T-helper 22 cell (primary cell): ENCODE measurements around the gene UHRF1.
A peak's percentile ranks its signal among the peaks of the same experiment; 100 is the strongest.
"Not testable (repeated sequence)": the region's sequence is repeated elsewhere in the genome, so short reads cannot be mapped to it uniquely, and the experiment has no call there.

Experiments used
- DNase-seq: peaks from one replicate; pipeline ENCODE4 v3.0.0-alpha.2; 2020; ENCODE audit warnings: low read depth

The UHRF1 gene

DNA sequence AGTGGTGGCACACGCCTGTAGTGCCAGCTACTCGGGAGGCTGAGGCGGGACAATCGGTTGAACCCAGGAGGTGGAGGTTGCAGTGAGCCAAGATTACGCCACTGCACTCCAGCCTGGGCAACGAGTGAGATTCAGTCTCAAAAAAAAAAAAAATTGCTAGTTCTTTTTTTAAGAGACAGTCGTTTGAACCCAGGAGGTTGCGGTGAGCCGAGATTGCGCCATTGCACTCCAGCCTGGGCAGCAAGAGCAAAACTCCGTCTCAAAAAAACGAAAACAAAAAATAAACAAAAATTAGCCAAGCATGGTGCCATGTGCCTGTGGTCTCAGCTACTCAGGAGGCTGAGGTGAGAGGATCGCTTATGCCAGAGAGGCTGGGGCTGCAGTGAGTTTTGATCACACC lies 8.4 kb upstream of the UHRF1 start:
- not testable (repeated sequence) for DNase-seq

DNA sequence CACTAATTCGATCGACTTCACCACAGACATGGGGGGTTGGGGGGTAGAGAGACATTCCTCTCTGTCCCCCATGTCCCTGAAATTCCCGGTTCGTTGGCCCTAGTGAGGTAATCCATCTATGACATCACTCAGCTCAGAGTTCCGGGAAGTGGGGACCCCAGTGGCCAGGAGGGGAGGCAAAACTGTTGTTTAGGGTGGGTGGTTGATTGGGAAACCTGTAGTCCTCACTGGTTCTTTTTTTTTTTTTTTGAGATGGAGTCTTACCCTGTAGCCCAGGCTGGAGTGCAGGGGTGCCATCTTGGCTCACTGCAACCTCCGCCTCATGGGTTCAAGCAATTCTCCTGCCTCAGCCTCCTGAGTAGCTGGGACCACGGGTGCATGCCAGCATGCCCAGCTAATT lies 6.5 kb upstream of the UHRF1 start, which contains the start of gene ARRDC5:
ARRDC5 (minus strand) TSS at position 101 of the 400 bp plus-strand sequence; CDS start at position 30, 71 bp downstream.
- no peak for DNase-seq

DNA sequence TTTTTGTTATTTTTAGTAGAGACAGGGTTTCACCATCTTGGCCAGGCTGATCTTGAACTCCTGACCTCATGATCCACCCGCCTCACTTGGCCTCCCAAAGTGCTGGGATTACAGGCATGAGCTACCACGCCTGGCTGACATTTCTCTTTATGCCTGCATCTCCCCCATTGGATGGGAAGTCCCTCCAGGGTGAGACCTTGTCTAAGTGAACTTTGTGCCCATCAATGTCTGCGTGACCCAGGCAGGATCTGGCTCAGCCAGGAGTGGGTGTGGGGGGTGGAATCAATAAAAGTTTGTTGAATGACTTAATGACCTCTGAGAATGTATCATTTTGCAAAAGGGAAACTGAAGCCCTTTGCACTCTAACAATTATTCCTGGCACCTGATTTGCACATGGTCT lies 4.8 kb upstream of the UHRF1 start:
- no peak for DNase-seq

DNA sequence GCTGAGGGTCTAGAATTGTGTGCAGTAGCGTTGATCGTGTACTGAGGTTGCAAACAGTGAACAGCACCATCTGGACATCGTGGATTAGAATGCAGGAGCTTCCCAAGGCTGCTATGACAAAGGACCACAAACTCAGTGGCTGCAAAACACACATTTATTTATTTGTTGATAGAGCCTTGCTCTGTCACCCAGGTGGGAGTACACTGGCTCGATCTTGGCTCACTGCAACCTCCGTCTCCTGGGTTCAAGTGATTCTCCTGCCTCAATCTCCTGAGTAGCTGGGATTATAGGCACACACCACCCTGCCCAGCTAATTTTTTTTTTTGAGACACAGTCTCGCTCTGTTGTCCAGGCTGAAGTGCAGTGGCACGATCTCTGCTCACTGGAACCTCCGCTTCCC lies 2.3 kb upstream of the UHRF1 start:
- no peak for DNase-seq

DNA sequence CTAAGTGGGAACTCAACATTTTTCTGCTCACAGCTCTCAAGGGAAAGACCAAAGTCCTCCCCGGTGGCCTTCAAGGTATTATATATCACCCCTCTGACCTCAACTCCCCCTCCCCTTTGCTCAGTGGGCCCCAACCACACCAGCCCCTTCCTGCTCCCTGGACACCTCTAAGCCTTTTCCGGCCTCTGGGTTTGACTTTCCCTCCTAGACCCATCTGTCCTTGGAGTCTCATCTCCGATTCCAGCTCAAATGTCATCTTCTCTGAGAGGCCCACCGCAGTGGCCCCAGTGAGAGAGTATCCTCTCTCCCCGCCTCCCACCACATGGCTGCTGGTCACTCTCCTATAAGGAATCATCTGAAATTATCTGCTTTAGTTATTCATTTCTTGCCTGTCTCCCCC lies 941 bp upstream of the UHRF1 start:
- DNase-seq: no peak

DNA sequence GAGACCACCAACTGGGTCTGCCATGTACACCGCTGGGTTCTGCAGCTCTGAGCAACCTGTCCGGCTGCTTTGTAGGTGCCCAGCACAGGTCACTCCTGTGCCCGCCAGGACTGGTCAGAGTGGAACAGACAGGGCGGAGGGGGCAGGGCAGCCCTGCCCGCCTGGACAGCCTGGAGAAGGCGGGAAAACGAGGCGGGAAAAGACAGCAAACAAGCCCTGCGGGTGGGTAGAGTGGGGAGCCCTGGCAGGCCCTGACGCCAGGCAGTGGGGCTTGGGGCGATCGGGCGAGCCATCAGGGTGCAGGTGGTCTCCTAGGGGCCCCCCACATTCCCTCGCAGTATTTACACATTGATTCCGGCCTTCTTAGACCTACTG lies 533 bp upstream of the UHRF1 start:
- DNase-seq: no peak

DNA sequence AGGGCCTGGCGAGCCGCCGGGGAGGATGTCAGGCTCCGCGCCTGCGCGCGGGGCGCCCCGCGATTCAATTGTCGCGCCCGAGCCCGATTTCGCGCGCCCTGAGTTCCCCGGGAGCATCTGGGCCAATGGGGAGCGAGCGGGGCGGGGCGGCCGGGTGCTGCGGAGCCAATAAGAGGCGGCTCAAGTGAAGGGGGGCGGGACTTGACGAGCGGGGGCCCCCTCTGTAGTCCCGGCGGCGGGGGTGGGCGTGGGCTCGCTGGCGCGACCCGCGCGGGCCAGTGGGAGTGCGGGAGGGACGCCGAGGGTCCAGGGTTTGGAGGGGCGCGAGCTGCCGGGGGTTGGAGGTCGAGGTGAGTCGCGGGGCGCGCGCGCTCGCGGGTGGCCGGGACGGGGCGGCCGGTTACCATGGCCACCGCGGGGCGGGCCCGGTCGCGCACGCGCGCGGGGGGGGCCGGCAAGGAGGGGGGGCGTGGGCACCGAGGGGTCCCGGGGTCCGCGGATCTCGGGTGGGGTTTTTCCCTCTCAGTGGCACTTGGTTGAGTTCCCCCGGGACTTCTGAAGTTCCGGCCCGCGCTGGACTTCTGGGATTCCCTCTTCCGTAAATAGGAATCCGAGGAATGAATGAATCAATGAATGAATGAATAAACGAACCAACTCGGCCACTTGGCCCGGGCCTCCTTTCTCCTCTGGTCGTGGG lies 744 bp downstream of the UHRF1 start:
- DNase-seq: peak; percentile 91

DNA sequence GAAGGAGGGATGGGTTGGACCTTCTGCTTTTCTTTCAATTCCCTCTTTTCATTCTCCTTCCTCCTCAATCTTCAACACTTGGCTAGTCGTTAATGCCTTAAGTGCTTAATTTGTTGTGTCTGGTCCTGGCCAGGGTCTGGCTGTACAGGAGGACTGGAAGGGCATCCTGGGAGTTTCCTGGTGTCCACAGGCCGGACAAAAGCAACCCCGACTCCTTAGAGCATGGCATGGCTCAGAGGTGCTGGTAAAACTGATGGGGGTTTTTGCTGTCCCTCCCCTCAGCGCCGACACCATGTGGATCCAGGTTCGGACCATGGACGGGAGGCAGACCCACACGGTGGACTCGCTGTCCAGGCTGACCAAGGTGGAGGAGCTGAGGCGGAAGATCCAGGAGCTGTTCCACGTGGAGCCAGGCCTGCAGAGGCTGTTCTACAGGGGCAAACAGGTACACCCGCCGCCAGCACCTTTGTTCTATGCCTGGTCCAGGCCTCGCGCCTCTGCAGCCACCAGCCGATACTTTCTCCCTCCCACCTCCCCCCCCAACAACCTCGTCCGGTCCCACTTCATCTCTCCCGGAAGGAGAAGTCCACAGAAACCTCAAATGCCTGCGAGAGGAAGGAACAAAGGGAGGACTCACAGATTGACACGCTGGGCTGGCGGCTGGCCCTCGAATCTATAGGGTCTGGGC lies 1.4 kb downstream of the UHRF1 start:
- DNase-seq: no peak

DNA sequence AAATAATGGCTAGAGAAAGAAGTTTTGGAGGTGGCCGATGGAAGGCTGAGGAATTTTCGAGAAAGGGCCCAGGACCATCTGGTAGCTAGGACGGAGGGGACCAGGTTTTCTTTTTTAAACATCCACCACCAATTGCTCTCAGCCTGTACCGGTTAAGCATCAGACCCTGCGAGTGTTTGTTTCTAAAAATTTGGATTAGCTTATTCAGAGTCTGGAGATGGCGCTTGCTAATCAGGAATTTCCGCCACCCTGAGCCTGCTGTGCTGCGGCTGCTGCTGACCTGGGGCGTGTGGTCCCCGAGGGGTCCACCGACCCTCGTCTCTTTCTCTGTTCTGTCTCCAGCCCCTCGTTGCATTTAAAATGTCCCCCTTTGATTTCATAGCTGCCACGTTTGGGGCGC lies 2.0 kb downstream of the UHRF1 start:
- no peak for DNase-seq

DNA sequence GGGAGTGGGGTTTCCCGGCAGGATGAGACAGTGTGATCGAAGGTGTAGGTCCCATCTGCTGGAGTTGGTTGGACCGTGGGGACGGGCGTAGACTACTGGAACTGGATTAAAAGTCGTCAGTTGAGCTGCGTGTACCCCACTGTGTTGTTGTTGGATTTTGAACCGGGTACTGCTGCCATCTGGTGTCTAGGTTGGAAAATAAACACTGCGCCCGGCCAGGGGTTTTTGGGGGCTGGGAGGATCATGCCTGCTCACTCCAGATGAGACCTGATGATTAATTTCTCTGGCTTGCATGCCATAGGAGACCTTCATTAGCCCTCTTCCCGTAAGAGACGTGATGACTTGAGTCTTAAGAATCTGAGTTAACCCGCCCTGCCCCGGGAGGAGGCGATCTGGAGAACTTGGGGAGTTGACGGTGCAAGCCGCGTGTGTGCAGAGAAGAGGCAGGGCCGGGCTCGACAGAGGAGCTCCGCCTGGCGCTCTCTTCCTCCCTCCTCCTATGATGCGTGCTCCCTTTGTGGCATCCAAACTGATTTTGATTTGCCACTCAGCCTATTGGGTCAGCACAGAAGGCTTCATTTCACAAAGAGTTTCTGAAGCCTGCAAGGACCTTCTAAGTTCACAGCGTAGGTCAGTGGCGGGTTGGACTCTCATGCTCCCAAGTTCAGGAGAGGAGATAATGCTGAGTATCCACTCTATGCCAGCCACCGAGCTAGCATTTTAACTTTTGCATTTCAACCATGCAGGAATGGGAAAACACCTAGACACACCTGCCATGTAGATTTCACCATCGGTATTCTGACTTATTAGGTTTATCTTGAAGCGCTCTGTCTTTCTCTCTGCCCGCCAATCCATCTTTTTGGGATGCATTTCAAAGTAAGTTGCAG lies 2.7 kb downstream of the UHRF1 start:
- DNase-seq: peak; percentile 39

DNA sequence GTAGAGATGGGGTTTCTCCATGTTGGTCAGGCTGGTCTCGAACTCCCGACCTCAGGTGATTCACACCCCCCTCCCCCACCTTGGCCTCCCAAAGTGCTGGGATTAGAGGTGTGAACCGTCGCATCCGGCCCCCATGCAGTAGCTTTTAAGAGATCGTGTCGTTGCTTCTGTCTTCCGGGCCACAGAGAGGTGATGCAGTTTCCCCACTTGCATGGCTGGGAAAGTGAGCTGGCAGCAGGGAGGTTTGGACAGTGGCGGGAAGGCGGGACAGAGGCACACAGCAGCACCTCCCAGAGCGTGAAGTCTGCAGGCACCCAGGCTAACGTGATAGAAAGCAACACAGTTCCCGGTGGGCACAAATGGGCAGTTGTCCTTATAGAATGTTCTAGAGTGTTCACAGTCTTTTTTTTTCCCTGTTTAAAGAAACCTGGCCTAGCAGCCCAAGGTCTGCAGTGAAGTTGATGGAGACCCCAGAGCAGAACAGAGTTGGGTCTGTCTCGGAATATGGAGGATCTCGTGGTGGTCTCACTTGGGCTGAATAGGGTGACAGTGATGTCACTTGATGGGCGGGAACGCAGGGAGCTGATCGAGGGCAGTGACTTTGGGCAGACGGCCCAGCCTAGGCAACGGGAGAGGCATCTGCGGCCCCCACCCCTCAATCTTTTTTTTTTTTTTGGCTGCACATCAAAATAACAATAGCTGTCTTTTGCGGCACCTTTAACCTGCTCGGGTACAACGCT lies 4.9 kb downstream of the UHRF1 start:
- DNase-seq: no peak

DNA sequence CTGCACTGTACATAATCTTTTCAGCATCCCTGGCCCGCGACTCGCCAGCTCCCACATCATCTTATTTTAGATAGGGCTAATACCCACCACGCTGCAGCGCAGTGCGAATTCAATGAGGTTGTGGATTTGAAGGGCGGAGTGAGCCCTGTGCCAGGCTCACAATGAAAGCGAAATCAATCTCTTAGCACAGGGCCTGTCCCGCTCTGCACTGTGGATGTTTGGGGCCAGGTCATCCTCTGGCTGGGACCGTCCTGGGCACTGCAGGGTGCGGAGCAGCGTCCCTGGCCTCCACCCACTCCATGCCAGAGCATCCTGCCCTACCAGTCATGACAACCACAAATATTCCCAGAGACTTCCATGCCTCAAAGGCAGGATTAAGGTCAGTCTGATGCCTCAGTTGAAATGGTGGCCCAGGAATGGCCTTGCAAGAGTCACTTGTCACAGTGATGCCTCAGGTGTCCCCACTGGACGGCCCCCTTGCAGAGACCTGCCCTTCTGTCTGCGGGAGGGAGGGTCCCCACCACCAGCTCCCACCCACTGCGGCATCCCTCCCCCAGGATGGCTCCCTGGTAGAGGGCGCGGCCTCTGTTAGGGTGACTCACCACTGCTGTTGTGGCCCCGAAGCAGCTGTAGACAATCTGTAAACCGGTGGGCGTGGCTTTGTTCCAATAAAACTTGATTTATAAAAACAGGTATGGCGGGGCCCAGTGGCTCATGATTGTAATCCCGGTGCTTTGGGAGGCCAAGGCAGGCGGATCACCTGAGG lies 5.6 kb downstream of the UHRF1 start:
- peak; percentile 67 for DNase-seq

DNA sequence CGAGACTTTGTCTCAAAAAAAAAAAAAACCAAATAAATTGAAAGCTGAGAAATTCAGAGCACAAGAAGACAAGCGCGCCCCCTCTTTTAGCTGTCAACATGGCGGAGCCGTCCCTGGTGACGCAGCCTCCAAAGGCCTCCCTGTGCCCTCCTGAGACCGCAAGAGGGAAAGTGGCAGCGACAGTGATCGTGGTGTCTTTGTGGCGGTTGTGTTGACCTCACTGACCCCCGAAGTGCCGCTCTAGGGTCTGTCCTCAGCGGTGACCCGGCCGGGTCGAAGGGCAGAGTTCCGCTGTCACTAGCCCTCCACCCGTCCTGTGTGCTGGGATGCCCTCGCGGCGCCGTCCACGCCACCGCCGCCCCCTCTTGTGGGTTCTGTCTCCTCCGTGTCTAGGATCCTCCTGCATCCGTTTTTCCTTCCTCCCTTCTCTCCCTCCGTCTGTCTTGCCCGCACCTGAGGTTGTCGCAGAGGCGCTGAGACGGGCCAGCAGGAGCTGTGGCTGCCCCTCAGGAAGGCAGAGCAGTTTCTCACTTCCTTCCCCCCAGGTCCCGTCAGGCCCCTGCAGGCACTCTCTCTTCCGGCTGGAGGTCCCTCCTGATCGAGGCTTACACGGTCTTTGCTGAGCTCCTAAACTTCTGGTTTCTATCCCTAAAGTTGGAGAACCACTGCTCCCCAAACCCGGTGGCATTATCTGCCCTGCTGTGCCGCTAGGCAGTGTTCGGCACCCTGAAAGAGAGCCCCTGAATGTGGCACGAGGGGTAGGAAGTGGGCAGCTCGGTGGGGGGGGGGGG lies 7.2 kb downstream of the UHRF1 start:
- DNase-seq: no peak

DNA sequence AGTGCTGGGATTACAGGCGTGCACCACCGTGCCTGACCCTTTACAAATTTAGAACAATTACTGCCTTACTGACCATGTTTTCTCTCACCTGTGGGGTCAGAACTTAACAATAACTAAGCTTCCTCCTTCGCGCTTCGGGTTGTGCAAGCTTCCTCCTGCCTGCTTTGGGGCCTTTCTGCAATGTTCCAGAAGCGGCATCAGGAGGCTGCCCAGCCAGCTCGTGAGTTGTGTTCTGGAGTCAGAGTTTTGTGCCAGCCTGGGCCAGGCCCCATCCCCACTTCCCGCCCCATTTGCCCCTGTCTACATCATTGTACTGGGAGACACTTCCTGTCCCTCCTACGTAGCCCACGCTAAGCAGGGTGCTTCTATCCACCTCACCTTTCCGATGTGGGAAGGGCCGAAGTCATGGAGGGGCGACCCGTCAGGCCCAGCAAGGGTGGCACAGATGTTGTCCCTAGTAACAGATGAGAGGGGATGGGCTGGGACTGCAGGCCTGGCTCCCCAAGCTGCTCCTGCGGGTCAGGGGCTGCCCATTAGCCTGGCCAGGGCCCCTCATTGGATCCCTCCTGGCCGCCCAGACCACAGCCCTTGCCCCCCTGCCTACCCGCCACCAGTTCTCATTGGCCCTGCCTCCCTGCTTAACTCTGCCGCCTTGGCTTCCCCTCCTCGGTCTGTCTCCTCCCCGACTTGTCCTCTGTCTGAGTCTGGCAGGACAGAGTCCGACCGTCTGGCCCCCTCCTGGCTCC lies 13.4 kb downstream of the UHRF1 start:
- DNase-seq: no peak

DNA sequence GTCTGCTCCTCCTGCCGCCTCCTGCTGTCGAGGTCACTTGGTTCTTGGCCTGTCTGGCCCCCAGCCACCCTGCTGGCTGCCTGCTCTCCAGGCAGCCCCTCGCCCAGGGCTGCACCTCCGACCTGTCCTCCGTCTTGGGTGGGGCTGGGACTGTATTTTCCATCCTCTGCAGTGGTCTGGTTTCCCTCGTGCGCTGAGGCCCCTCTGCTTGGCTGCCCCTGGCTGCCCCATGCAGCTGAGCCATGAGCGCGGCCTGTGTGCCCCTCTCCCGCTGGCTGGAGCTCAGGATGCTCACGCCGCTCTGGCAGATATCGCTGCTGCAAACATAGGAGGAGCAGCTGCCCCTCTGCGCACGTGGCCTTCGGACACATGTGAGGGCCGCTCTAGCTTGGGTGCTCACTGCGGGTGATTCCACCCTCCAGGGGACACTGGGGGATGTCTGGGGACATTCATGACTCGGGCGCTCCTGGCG lies 14.0 kb downstream of the UHRF1 start:
- no peak for DNase-seq

DNA sequence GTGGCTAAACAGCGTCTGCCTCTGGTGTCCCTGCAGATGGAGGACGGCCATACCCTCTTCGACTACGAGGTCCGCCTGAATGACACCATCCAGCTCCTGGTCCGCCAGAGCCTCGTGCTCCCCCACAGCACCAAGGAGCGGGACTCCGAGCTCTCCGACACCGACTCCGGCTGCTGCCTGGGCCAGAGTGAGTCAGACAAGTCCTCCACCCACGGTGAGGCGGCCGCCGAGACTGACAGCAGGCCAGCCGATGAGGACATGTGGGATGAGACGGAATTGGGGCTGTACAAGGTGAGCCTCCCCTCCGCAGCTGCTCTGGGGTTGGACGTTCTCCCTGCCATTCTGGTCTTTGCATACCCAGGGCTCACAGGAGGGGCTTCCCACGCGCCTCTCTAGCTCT lies 19.9 kb downstream of the UHRF1 start:
- DNase-seq: no peak

DNA sequence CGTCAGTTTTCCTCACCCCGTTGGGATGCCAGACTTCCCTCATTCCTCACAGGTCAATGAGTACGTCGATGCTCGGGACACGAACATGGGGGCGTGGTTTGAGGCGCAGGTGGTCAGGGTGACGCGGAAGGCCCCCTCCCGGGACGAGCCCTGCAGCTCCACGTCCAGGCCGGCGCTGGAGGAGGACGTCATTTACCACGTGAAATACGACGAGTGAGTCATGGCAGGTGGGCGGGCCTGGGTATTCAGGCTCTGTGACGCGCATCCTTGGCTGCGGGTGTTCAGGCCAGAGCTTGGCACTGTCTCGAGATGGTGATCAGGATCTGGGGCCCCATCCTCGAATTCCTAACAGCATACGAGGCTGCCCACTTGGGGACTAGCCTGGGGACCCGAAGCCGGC lies 21.4 kb downstream of the UHRF1 start:
- no peak for DNase-seq

DNA sequence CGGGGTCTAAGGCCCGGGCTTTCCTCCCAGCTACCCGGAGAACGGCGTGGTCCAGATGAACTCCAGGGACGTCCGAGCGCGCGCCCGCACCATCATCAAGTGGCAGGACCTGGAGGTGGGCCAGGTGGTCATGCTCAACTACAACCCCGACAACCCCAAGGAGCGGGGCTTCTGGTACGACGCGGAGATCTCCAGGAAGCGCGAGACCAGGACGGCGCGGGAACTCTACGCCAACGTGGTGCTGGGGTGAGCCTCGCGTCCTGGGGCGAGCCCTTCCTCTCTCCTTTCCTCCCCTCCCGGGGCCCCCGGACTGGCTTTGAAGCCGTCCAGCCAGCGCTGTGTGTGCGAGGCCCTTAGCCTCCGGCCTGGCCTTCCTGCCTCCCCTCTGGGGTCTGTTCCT lies 23.4 kb downstream of the UHRF1 start:
- DNase-seq: no peak

DNA sequence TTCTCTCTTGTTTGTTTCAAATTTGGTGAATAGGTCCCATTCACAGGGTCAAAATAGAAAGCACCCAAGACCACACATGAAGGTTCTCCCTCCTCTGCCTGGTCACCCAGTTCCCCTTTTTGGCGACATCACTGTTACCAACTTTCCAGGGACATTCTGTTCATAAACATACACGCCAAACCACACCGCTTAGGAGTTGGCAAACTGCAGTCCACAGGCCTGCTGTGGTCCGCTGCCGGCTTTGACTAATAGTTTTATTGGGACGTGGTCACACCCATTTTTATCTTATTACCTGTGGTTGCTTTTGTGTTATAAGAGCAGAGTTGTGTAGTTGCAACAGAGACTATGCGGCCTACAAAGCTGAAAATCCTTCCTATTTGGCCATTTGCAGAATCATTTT lies 24.2 kb downstream of the UHRF1 start:
- no peak for DNase-seq

DNA sequence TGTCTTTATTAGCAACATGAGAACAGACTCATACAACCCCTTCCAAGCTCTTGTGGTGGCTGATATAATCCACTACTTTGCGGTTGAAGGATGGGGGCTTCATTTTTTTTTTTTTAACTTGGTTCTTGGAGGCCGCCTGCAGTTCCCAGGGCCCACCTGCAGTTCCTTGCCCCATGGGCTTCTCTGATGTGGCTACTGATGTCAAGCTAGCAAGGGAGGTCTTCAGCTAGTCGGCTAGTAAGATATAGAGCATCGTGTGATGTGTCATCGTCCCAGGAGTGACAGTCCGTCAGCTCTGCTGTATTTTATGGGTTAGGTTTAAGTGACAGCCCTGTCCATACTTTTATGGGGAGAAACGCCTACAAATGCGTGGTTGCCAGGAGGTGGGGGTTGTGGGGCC lies 26.1 kb downstream of the UHRF1 start:
- no peak for DNase-seq
